K562 (cell line): ENCODE measurements around the gene DNAH8. TPM values are rescaled to one million over a fixed set of nuclear protein-coding genes. Genes with fewer than 3 reads are reported as not detected.

ENCODE experiments used
- ATAC-seq: fragments of 200-7000 bp; cut with Tn5 transposase; 3 replicates; pipeline ENCODE4 v1.9.1; 2020; ENCODE audit warnings: moderate library complexity
- BruUV-seq: library from RNA; stranded (reverse); fragments of 400-500 nt; replicated peaks from 2 replicates; lab custom pipeline; 2021; lab: Mats Ljungman, UMichigan
- CTCF ChIA-PET: fragments of 300-600 bp; formaldehyde crosslinking; extraction: SDS; loops from one replicate; lab custom pipeline; 2021; ENCODE audit warnings: low intra/inter-chr PET ratio; lab: Yijun Ruan, JAX
- POLR2A ChIA-PET: fragments of 300-600, 350-650 bp; sonication (Branson Sonifier 250); formaldehyde crosslinking; extraction: SDS; loops from one replicate; lab custom pipeline; 2021; ENCODE audit warnings: antibody characterized with exemption, inconsistent platforms; lab: Yijun Ruan, JAX
- DNase-seq, 4 experiments: peaks; one replicate each; pipeline versions ENCODE4 v3.0.0 to v3.0.0-alpha.2; 2011 to 2018; ENCODE audit warnings: low spot score in 3 of 4, mixed read lengths in 3 of 4; ENCODE audit errors: extremely low read depth in 1 of 4
- FAIRE-seq: peaks from 2 replicates; lab custom pipeline; 2011; peaks lifted over from hg19 to GRCh38; lab: Jason Lieb, UNC
- H2AFZ ChIP-seq: 2 replicates; pipeline ENCODE4 v1.6.0; 2011; ENCODE audit warnings: low read depth, low read length, control low read depth, inconsistent platforms
- H3K27ac ChIP-seq: fragments of 200-600 bp; 3 replicates; pipeline ENCODE4 v1.8.0; 2011; ENCODE audit warnings: low read depth, mild to moderate bottlenecking, control low read depth, inconsistent platforms, low read length, moderate library complexity, mixed read lengths; ENCODE audit errors: extremely low read depth
- H3K27me3 ChIP-seq, 2 experiments: fragments of 300-600 bp in 1 of 2; 2 replicates in 1 of 2; 3 replicates in 1 of 2; pipeline versions ENCODE4 v1.6.0 to v1.8.0; 2011; ENCODE audit warnings: inconsistent platforms in 2 of 2, low read length in 2 of 2, mild to moderate bottlenecking in 1 of 2, mixed read lengths in 1 of 2, moderate library complexity in 1 of 2; ENCODE audit not compliant: control insufficient read depth in 2 of 2, insufficient read depth in 2 of 2
- H3K36me3 ChIP-seq: fragments of 300-600 bp; 3 replicates; pipeline ENCODE4 v1.8.0; 2011; ENCODE audit warnings: mild to moderate bottlenecking, low read length, inconsistent platforms; ENCODE audit not compliant: control insufficient read depth, insufficient read depth
- H3K4me1 ChIP-seq, 2 experiments: fragments of 200-600 bp in 1 of 2; replicated peaks in 1 of 2; 2 replicates in 1 of 2; 3 replicates in 1 of 2; pipeline versions ENCODE4 v1.5.1 to v1.8.0; 2011; ENCODE audit warnings: inconsistent platforms in 2 of 2, low read length in 2 of 2, mild to moderate bottlenecking in 1 of 2, mixed read lengths in 1 of 2, moderate library complexity in 1 of 2; ENCODE audit not compliant: control insufficient read depth in 2 of 2, insufficient read depth in 2 of 2
- H3K4me2 ChIP-seq: 2 replicates; pipeline ENCODE4 v1.6.1; 2011; ENCODE audit warnings: low read length, control low read depth, inconsistent platforms, mixed read lengths; ENCODE audit not compliant: insufficient read depth
- H3K4me3 ChIP-seq: fragments of 200-600 bp; sonication (generic), shearing (Covaris generic); 2 replicates; pipeline ENCODE4 v1.5.1; 2016; ENCODE audit warnings: control low read depth, inconsistent platforms
- H3K79me2 ChIP-seq: fragments of 200-600 bp; 3 replicates; pipeline ENCODE4 v1.8.0; 2011; ENCODE audit warnings: low read length, inconsistent platforms; ENCODE audit not compliant: control insufficient read depth, insufficient read depth
- H3K9ac ChIP-seq, 2 experiments: 2 replicates each; pipeline versions ENCODE4 v1.6.0 to v1.6.1; 2011; ENCODE audit warnings: low read depth in 2 of 2, low read length in 2 of 2, control low read depth in 1 of 2, inconsistent platforms in 1 of 2, mild to moderate bottlenecking in 1 of 2, mixed read lengths in 1 of 2; ENCODE audit not compliant: insufficient read depth in 1 of 2
- H3K9me1 ChIP-seq: one replicate; pipeline ENCODE4 v1.6.0; 2011; ENCODE audit warnings: inconsistent platforms, mild to moderate bottlenecking, low read length, moderate library complexity; ENCODE audit not compliant: control insufficient read depth, insufficient read depth
- H3K9me3 ChIP-seq: replicated peaks from 2 replicates; pipeline ENCODE4 v1.5.1; 2011; ENCODE audit warnings: low read depth, low read length, inconsistent platforms; ENCODE audit not compliant: control insufficient read depth, insufficient read depth
- H4K20me1 ChIP-seq: replicated peaks from 2 replicates; pipeline ENCODE4 v1.6.1; 2011; ENCODE audit warnings: low read length, inconsistent platforms, mixed read lengths; ENCODE audit not compliant: control insufficient read depth, insufficient read depth
- BDP1 ChIP-seq: IDR thresholded peaks from 3 replicates; pipeline ENCODE4 v1.6.1; 2011; ENCODE audit not compliant: insufficient read length, insufficient read depth
- CSDE1 ChIP-seq, 2 experiments: fragments of 450-650 bp; IDR thresholded peaks; 2 replicates each; pipeline ENCODE4 v1.6.1; 2016; ENCODE audit warnings: mild to moderate bottlenecking in 1 of 2
- MTA2 ChIP-seq: fragments of 450-650 bp; IDR thresholded peaks from 2 replicates; pipeline ENCODE4 v1.6.1; 2016; ENCODE audit warnings: low read depth
- OTX1 ChIP-seq: fragments of 450-650 bp; formaldehyde crosslinking; IDR thresholded peaks from 2 replicates; pipeline ENCODE4 v1.4.0; 2022; ENCODE audit warnings: mild to moderate bottlenecking
- PATZ1 ChIP-seq: fragments of 250-450 bp; sonication (Bioruptor Pico); IDR thresholded peaks from 2 replicates; pipeline ENCODE4 v1.5.0; 2020; ENCODE audit warnings: mild to moderate bottlenecking, borderline replicate concordance
- PRDM10 ChIP-seq: fragments of 450-650 bp; IDR thresholded peaks from 2 replicates; pipeline ENCODE4 v1.6.1; 2018; ENCODE audit not compliant: partially characterized antibody
- ZNF253 ChIP-seq: fragments of 250-450 bp; sonication (Bioruptor Pico); conservative IDR thresholded peaks from 2 replicates; pipeline ENCODE4 v1.6.1; 2021; ENCODE audit warnings: mild to moderate bottlenecking
- ZNF764 ChIP-seq: fragments of 250-450 bp; sonication (Bioruptor Pico); IDR thresholded peaks from 2 replicates; pipeline ENCODE4 v1.4.0; 2020; ENCODE audit warnings: low read depth, mild to moderate bottlenecking, moderate library complexity
- WGBS: fragments of 100-300 bp; shearing (Covaris generic); methylation state at CpG from one replicate; pipeline ENCODE4 v1.1.6; 2016; ENCODE audit warnings: low coverage, mixed read lengths; ENCODE audit not compliant: insufficient coverage; ENCODE audit errors: missing lambda C conversion rate; 5-methylcytosine and 5-hydroxymethylcytosine counted together
- in situ Hi-C: fragments of 300-500 bp; cut with MboI; formaldehyde crosslinking; loops from 4 replicates; pipeline ENCODE4 v1.15.0; 2018; ENCODE audit warnings: inconsistent platforms, mixed read lengths
- intact Hi-C: fragments of 100-400 bp; cut with micrococcal nuclease; formaldehyde crosslinking; loops from 2 replicates; pipeline ENCODE4 v1.14.2; 2022
- polyA plus RNA-seq, 8 experiments: library from polyadenylated mRNA; depleted of rRNA in 4 of 8; stranded (reverse) in 5 of 8; unstranded in 3 of 8; fragments of >200 nt; fragmentation: Nextera tagmentation in 2 of 8; fragmentation: Illumina TruSeq in 1 of 8; extraction: Ambion mirVana in 2 of 8; extraction: Trizol in 1 of 8; gene quantifications; 2 replicates each; pipeline versions ENCODE4 v1.2.1 to v1.2.3, GENCODE V29; 2011 to 2014; ENCODE audit warnings: inconsistent platforms in 1 of 8, missing spikeins in 1 of 8
- total RNA-seq, 7 experiments: library from RNA; depleted of rRNA in 6 of 7; stranded (reverse); fragments of >200 nt in 6 of 7; fragmentation: Illumina TruSeq in 2 of 7; extraction: Trizol in 2 of 7; gene quantifications; 2 replicates each; pipeline versions ENCODE4 v1.2.1 to v1.2.3, GENCODE V29; 2011 to 2021; ENCODE audit warnings: low replicate concordance in 1 of 7

Gene DNAH8
- total and polyA plus RNA-seq, 9 of the 15 experiments (the other 6 are each of a cell fraction or from before 2014, with no cell fraction given): 1.2 to 4.2 (median 2.9) TPM

GRCh38 chr6:38856492-38856891 lies 141.4 kb downstream of the DNAH8 start:
- H4K20me1 ChIP-seq: no peaks in the 10 kb centered on the region
- no peak overlapping the region for H2AFZ ChIP-seq
- no peaks in the 10 kb centered on the region for H3K36me3 ChIP-seq
- in situ Hi-C loops: no loop called here
- BruUV-seq: no TSS peak
- H3K4me2 ChIP-seq: no peak overlapping the region
- no peaks in the 10 kb centered on the region for H3K27me3 ChIP-seq
- H3K9me3 ChIP-seq: no peaks in the 10 kb centered on the region
- no peaks in the 10 kb centered on the region for H3K9me1 ChIP-seq
- no peak overlapping the region for H3K4me3 ChIP-seq
- POLR2A ChIA-PET: interaction anchor here (0.6 to 1.4 kb wide), 4 partner anchors 9 to 775 kb away, joined by 3 to 5 read pairs (median 3); no protein-coding TSS in a partner anchor
- no peaks in the 10 kb centered on the region for H3K79me2 ChIP-seq
- H3K4me1 ChIP-seq: no peaks in the 10 kb centered on the region
- no peak for TF ChIP-seq ZNF253 (CRISPR knock-in tag)
- no peak for TF ChIP-seq CSDE1 (IDR thresholded peaks at IDR 0.05)
- TF ChIP-seq PRDM10: no peak
- TF ChIP-seq BDP1: no peak
- no peak for TF ChIP-seq PATZ1 (CRISPR knock-in tag)
- no peak for TF ChIP-seq MTA2
- TF ChIP-seq ZNF764 (CRISPR knock-in tag): no peak
- TF ChIP-seq OTX1 (CRISPR knock-in tag): no peak
- TF ChIP-seq, all 486 proteins: peak for 0
- FAIRE-seq: no peak
- DNase-seq: no peak
- Histone ChIP-seq H3K27ac (no peak overlapping the region), H3K9ac (no peak overlapping the region)
- intact Hi-C loops: no loop called here
- CTCF ChIA-PET: no interaction called here
- WGBS: 8% methylated on average over 2 of the region's 2 CpGs
- ATAC-seq: no peak
